Heart left ventricle (tissue), 16 donors: Measurements from ENCODE around the gene ADCY1. TPM values are rescaled to one million over a fixed set of nuclear protein-coding genes. Genes with fewer than 3 reads are reported as not detected.

ENCODE experiments used
- ATAC-seq, 4 donors: fragments of 200-7000 bp; cut with Tn5 transposase; one replicate each; pipeline ENCODE4 v1.9.1; 2020 to 2022; ENCODE audit warnings: moderate library complexity in 4 of 4, mild to moderate bottlenecking in 3 of 4, moderate number of reproducible peaks in 1 of 4
- DNase-seq, 5 donors: peaks; one replicate each; pipeline ENCODE4 v3.0.0-alpha.2; 2020
- H3K27ac ChIP-seq, 12 donors: fragments of 200-600 bp; sonication (generic) in 4 of 12; one replicate each; pipeline versions ENCODE4 v1.5.0 to v1.8.0; 2016 to 2022; ENCODE audit warnings: mild to moderate bottlenecking in 2 of 12
- H3K27me3 ChIP-seq, 9 donors: fragments of 200-600 bp; sonication (generic) in 2 of 9; one replicate each; pipeline versions ENCODE4 v1.5.1 to v1.8.0; 2016 to 2022; ENCODE audit warnings: mild to moderate bottlenecking in 3 of 9
- H3K36me3 ChIP-seq, 9 donors: fragments of 200-600 bp; sonication (generic) in 2 of 9; one replicate each; pipeline versions ENCODE4 v1.5.0 to v1.8.0; 2018 to 2022; ENCODE audit warnings: mild to moderate bottlenecking in 2 of 9
- H3K4me1 ChIP-seq, 12 donors: fragments of 200-600 bp; sonication (generic) in 4 of 12; one replicate each; pipeline versions ENCODE4 v1.5.0 to v1.8.0; 2016 to 2022; ENCODE audit warnings: mild to moderate bottlenecking in 3 of 12
- H3K4me3 ChIP-seq, 12 donors: fragments of 200-600 bp; sonication (generic) in 4 of 12; one replicate each; pipeline versions ENCODE4 v1.5.0 to v1.8.0; 2017 to 2022; ENCODE audit warnings: mild to moderate bottlenecking in 9 of 12, moderate library complexity in 4 of 12
- H3K9me3 ChIP-seq, 12 donors: fragments of 200-600 bp; sonication (generic) in 4 of 12; one replicate each; pipeline versions ENCODE4 v1.5.0 to v1.8.0; 2016 to 2022; ENCODE audit warnings: mild to moderate bottlenecking in 1 of 12
- CTCF ChIP-seq, 12 donors: fragments of 200-600 bp; sonication (generic) in 4 of 12; IDR thresholded peaks; one replicate each; pipeline versions ENCODE4 v1.5.0 to v1.8.0; 2018 to 2022; ENCODE audit warnings: antibody characterized with exemption in 12 of 12, mild to moderate bottlenecking in 5 of 12
- POLR2A ChIP-seq, 2 donors: fragments of 450-650 bp; IDR thresholded peaks; one replicate each; pipeline ENCODE4 v1.6.1; 2017; ENCODE audit warnings: antibody characterized with exemption in 2 of 2, mild to moderate bottlenecking in 2 of 2, moderate library complexity in 2 of 2
- WGBS, 4 donors: extraction: QIAGEN DNeasy Blood & Tissue Kit in 2 of 4; methylation state at CpG; one replicate each; pipeline versions ENCODE4 v1.1.5 to v1.1.7; 2013 to 2018; 5-methylcytosine and 5-hydroxymethylcytosine counted together
- intact Hi-C, 10 donors: fragments of 100-400 bp; cut with DNase I; formaldehyde crosslinking; loops; one replicate each; pipeline versions ENCODE4 v1.11.1 to v1.14.2; 2022
- polyA plus RNA-seq, 2 donors: library from polyadenylated mRNA; stranded (reverse); fragments of 200-250 nt; gene quantifications; one replicate each; pipeline ENCODE4 v1.2.3, GENCODE V29; 2013
- total RNA-seq, 9 donors: library from RNA; depleted of rRNA in 2 of 9; stranded (reverse); fragments of >200 nt in 2 of 9; fragmentation: NEBNext Ultra II Directional in 3 of 9; extraction: Animal tissue kit (Norgen Biotek cat#: 25700) in 3 of 9; gene quantifications; one replicate each; pipeline versions ENCODE4 v1.1.0 to v1.2.4, GENCODE V29; 2016 to 2023
- donor health status: ischemic (EF 13 %, LVEDD 7.1; RV severe dilation, severe dysfunction).
- donor health status: healthy with polysubstance abuse.
- donor health status: DM: no; HTN: yes; CAD: no.
- donor health status: DM: no; HTN: no; CAD: no.
- donor health status: ischemic (EF 25% LVEDD 6.9; RV normal size, moderate dysfunction).
- donor health status: ischemic (EF 25% LVEDD 5.7; RV mildly dilated, moderate dysfunction).
- donor health status: healthy.
- donor health status: DM: yes; HTN: yes; CAD: no.
- donor health status: ischemic (EF 35%, LVEDD 5.7; RV mildly dilated, moderate dysfunction).
- donor health status: nonischemic (EF 11% LVEDD 7.7; RV severe dilation, severe dysfunction).
- donor health status: DM: yes; HTN: yes; CAD: no.
- donor health status: PGD.
- donor health status: ischemic (EF 29% LVEDD 5.4; RV normal size, mild dysfunction).
- donor health status: nonischemic (EF 23%, LVEDD 6.1; RV moderate dilation, normal function).

Gene ADCY1
- total and polyA plus RNA-seq, 11 donors, result 0.73 to 10.8 (median 3.6) TPM

GRCh38 chr7:45683556-45684148, 109.5 kb downstream of the ADCY1 start:
- WGBS, 4 donors, result 97 to 98% (median 98%) methylated on average over 12 to 13 of the region's 13 CpGs

DNA sequence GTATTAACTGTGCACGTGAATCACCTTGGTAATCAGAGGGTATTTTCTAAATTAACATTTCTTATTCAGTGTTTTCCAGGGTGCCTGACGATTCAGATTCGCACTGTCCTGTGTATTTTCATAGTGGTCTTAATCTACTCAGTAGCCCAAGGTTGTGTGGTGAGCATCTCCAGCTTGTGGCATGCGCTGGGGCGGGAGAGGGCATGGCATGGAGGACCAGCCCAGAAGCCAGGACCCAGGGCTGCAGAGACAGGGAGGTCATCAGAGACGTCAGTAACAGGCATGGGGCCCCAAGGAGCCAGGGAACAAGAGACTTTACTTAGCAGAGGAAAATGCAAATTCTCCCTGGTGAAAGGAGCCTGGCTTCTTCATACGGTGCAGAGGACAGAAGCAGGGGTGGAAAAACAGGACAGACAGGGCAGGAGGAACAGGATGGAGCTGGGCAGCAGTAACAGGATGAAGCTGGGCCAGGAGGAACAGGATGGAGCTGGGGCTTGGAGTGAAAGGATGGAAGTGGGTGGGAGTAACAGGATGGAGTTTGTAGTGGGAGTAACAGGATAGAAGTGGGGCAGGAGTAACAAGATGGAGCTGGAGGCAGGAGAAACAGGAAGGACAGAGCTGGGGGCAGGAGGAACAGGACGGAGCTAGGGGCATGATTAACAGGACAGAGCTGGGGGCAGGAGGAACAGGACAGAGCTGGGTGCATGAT, 110.9 kb downstream of the ADCY1 start:
- Histone ChIP-seq H3K4me1 (peaks cover 0 to 13% (median 6%) of the 10 kb centered on the region in 12 donors), H3K27ac (peak overlapping the region in 6 of 12 donors; percentile 10 to 64 (median 47)), H3K27me3 (no peaks in the 10 kb centered on the region), H3K4me3 (no peak overlapping the region), H3K9me3 (no peaks in the 10 kb centered on the region), H3K36me3 (peaks cover 0 to 22% (median 0%) of the 10 kb centered on the region in 9 donors)
- TF ChIP-seq POLR2A (IDR thresholded peaks at IDR 0.05) (no peak), CTCF (IDR thresholded peaks at IDR 0.05) (no peak)
- WGBS, 4 donors, result 63 to 73% (median 68%) methylated on average over 8 of the region's 8 CpGs
- intact Hi-C loops, result no loop called here
- peak in 2 of 4 donors; percentile 17 to 72 for ATAC-seq
- peak in 2 of 5 donors; percentile 17 to 23 for DNase-seq

More at GRCh38 chr7:45683556-45684148, 109.5 kb downstream of the ADCY1 start:
- intact Hi-C loops, result no loop called here
- Histone ChIP-seq H3K4me1 (peaks cover 0 to 13% (median 6%) of the 10 kb centered on the region in 12 donors), H3K27ac (no peak overlapping the region), H3K27me3 (no peaks in the 10 kb centered on the region), H3K36me3 (peaks cover 0 to 33% (median 0%) of the 10 kb centered on the region in 9 donors), H3K9me3 (no peaks in the 10 kb centered on the region), H3K4me3 (no peak overlapping the region)
- no peak for ATAC-seq
- peak in 2 of 5 donors; percentile 3 to 10 for DNase-seq
- TF ChIP-seq POLR2A (IDR thresholded peaks at IDR 0.05) (no peak), CTCF (IDR thresholded peaks at IDR 0.05) (no peak)

DNA sequence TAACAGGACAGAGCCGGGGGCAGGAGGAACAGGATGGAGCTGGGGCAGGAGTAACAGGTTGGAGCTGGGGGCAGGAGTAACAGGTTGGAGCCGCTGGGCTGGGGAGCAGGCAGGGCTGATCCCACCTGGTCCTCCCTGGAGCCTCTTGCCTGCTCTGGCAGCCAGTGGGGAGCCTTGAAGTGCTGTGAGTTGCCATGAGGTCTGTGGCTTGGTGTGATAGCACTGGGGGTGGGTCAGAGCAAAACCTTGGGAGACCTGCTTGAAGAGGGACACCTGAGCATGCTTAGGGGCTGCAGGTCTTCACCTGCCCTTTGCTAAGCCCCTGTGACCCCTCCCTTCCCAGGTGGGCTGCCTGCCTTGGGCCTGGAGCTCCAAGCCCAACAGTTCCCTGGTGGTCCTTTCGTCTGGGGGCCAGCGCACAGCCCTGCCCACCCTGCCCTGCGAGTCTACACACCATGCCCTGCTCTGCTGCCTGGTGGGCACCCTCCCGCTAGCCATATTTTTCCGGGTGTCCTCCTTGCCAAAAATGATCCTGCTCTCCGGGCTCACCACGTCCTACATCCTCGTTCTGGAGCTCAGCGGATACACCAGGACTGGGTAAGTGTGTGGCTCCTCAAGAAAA, 111.6 kb downstream of the ADCY1 start:
- intact Hi-C loops, result no loop called here
- H3K27me3 ChIP-seq, result no peaks in the 10 kb centered on the region
- H3K36me3 ChIP-seq, result peaks cover 0 to 18% (median 0%) of the 10 kb centered on the region in 9 donors
- no peaks in the 10 kb centered on the region for H3K9me3 ChIP-seq
- ATAC-seq, result no peak
- peaks cover 0 to 13% (median 6%) of the 10 kb centered on the region in 12 donors for H3K4me1 ChIP-seq
- TF ChIP-seq POLR2A (IDR thresholded peaks at IDR 0.05) (no peak), CTCF (IDR thresholded peaks at IDR 0.05) (no peak)
- H3K27ac ChIP-seq, result peak overlapping the region in 6 of 12 donors; percentile 9 to 64 (median 47)
- 86 to 90% (median 89%) methylated on average over 11 of the region's 11 CpGs for WGBS, 4 donors
- no peak overlapping the region for H3K4me3 ChIP-seq
- DNase-seq, result peak in 2 of 5 donors; percentile 5 to 9
